ENCODE results near the gene GMDS.

DNA sequence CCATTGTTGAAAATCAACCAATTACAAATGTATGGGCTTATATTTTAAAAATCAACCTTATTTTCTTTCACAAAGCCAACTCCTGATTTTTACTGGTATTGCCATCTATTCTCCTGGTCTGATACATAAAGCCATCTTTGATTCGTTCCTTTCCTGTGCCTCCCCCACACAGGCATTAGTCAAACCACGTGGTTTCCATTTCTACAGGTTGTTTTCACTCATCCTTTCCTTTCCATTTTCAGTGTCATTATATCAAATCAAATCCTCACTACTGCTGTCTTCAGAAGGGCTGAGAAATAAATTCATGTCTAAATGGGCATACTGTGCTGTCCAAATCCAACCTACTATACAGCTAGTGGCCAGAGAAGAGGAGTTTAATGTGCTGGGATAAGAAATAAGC lies 354.4 kb downstream of the GMDS start:
- no peak for TF ChIP-seq EZH2 (IDR thresholded peaks at IDR 0.05; ENCODE audit: borderline replicate concordance, insufficient read depth, low read depth, low read length, poor library complexity, severe bottlenecking)
- TF ChIP-seq, protein P1, sequence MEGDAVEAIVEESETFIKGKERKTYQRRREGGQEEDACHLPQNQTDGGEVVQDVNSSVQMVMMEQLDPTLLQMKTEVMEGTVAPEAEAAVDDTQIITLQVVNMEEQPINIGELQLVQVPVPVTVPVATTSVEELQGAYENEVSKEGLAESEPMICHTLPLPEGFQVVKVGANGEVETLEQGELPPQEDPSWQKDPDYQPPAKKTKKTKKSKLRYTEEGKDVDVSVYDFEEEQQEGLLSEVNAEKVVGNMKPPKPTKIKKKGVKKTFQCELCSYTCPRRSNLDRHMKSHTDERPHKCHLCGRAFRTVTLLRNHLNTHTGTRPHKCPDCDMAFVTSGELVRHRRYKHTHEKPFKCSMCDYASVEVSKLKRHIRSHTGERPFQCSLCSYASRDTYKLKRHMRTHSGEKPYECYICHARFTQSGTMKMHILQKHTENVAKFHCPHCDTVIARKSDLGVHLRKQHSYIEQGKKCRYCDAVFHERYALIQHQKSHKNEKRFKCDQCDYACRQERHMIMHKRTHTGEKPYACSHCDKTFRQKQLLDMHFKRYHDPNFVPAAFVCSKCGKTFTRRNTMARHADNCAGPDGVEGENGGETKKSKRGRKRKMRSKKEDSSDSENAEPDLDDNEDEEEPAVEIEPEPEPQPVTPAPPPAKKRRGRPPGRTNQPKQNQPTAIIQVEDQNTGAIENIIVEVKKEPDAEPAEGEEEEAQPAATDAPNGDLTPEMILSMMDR (IDR thresholded peaks at IDR 0.05), result no peak
